ENCODE results near the gene CDK2. TPM values are rescaled to one million over a fixed set of nuclear protein-coding genes. Genes with fewer than 3 reads are reported as not detected.

CDK2 gene
- total and polyA plus RNA-seq, 2 experiments from 2014 or later = 23.9 to 26.6 TPM

DNA sequence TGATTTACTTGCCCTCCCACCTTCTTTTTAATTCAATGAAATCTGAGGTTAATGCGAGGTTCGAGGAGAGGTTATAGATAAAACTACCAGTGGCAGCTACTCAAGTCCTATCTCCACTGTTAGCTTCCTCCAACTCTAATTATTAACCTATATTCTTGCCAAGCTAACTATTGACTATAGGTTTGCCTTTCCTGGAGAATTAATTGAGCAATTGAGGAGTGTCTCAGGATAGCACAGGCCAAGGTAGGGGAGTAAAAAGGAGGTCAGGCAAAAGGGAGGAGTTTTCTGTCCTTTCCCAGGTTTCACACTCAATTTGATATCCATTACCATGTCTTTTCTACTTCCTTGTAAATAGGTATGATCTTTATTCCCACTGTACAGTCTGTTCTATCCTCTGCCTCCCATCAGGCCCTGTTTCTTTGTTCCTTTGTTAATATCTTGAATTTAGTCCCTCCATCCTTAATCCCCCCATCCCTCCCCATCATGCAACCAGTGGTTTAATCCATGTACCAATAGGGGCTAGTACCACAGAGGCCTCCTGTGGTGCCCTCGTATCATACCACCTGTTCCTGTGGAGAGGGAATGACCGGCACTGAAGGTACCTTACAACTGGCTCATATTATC lies 26.7 kb downstream of the CDK2 start:
- Histone ChIP-seq H2AFZ (no peak overlapping the region), H3K4me2 (no peak overlapping the region), H3K27ac (no peak overlapping the region), H3K4me3 (no peak overlapping the region), H3K9me2 (replicated peaks; ENCODE audit: insufficient read depth) (no peaks in the 10 kb centered on the region), H3K36me3 (replicated peaks; ENCODE audit: insufficient read depth, low read depth) (no peaks in the 10 kb centered on the region), H4K20me1 (ENCODE audit: insufficient read depth, poor library complexity, severe bottlenecking) (no peaks in the 10 kb centered on the region), H3K4me1 (ENCODE audit: insufficient read depth) (peaks cover 3% of the 10 kb centered on the region), H3K27me3 (no peaks in the 10 kb centered on the region), H3K79me2 (peaks cover 8% of the 10 kb centered on the region), H3K9me3 (ENCODE audit: low read depth) (no peaks in the 10 kb centered on the region)
- TF ChIP-seq EZH2 (IDR thresholded peaks at IDR 0.05; ENCODE audit: borderline replicate concordance) (no peak), EZH2phosphoT487 (IDR thresholded peaks at IDR 0.05; ENCODE audit: low read depth, severe bottlenecking, unreplicated experiment) (no peak), CTCF (IDR thresholded peaks at IDR 0.05; ENCODE audit: poor library complexity) (no peak)
- WGBS (ENCODE audit: low lambda C conversion rate, missing lambda C conversion rate) = 87% methylated on average over 4 of the region's 4 CpGs
- DNase-seq (ENCODE audit: low spot score) = no peak

DNA sequence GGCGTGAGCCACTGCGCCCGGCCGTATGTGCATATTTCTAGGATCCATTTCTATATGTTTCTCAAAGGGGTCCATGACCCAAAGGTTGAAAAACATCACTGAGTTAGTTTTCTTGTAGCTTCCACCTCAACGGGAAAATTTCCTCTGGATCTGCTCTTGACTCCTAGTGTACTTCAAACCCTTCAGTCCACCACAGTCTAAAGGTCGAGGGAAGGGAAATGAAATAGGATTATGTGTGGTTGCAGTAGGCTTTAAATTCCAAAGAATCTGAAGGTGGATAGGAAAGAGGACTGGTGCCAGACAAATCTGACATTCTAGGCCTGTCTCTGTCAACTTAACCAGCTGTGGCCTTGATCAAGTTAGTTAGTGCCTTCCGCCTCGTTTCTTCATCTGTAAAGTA lies 28.7 kb downstream of the CDK2 start:
- H3K9me3 ChIP-seq (ENCODE audit: low read depth) = no peaks in the 10 kb centered on the region
- 81% methylated on average over 8 of the region's 8 CpGs for WGBS (ENCODE audit: low lambda C conversion rate, missing lambda C conversion rate)
- no peaks in the 10 kb centered on the region for H3K36me3 ChIP-seq (replicated peaks; ENCODE audit: insufficient read depth, low read depth)
- H4K20me1 ChIP-seq (ENCODE audit: insufficient read depth, poor library complexity, severe bottlenecking) = no peaks in the 10 kb centered on the region
- no peak overlapping the region for H2AFZ ChIP-seq
- TF ChIP-seq CTCF (IDR thresholded peaks at IDR 0.05; ENCODE audit: poor library complexity) = no peak
- TF ChIP-seq EZH2 (IDR thresholded peaks at IDR 0.05; ENCODE audit: borderline replicate concordance) = no peak
- TF ChIP-seq EZH2phosphoT487 (IDR thresholded peaks at IDR 0.05; ENCODE audit: low read depth, severe bottlenecking, unreplicated experiment) = no peak
- no peaks in the 10 kb centered on the region for H3K27me3 ChIP-seq
- H3K4me2 ChIP-seq = no peak overlapping the region
- no peak overlapping the region for H3K4me3 ChIP-seq
- H3K9me2 ChIP-seq (replicated peaks; ENCODE audit: insufficient read depth) = no peaks in the 10 kb centered on the region
- H3K79me2 ChIP-seq = peaks cover 17% of the 10 kb centered on the region
- peak overlapping the region; percentile 18 for H3K27ac ChIP-seq
- peaks cover 3% of the 10 kb centered on the region for H3K4me1 ChIP-seq (ENCODE audit: insufficient read depth)
- DNase-seq (ENCODE audit: low spot score) = no peak

- DNase-seq (ENCODE audit: low spot score) = peak; percentile 69
- Histone ChIP-seq H4K20me1 (ENCODE audit: insufficient read depth, poor library complexity, severe bottlenecking) (no peaks in the 10 kb centered on the region), H3K4me3 (peak overlapping the region; percentile 13), H3K9me3 (ENCODE audit: low read depth) (no peaks in the 10 kb centered on the region), H2AFZ (no peak overlapping the region), H3K9me2 (replicated peaks; ENCODE audit: insufficient read depth) (no peaks in the 10 kb centered on the region), H3K27ac (peak overlapping the region; percentile 67), H3K4me2 (peak overlapping the region; percentile 76), H3K27me3 (no peaks in the 10 kb centered on the region), H3K79me2 (peaks cover 17% of the 10 kb centered on the region), H3K36me3 (replicated peaks; ENCODE audit: insufficient read depth, low read depth) (no peaks in the 10 kb centered on the region), H3K4me1 (ENCODE audit: insufficient read depth) (peaks cover 5% of the 10 kb centered on the region)
- TF ChIP-seq EZH2phosphoT487 (IDR thresholded peaks at IDR 0.05; ENCODE audit: low read depth, severe bottlenecking, unreplicated experiment) = no peak
- peak; percentile 88 for TF ChIP-seq CTCF (IDR thresholded peaks at IDR 0.05; ENCODE audit: poor library complexity)
- 60% methylated on average over 14 of the region's 14 CpGs for WGBS (ENCODE audit: low lambda C conversion rate, missing lambda C conversion rate)
Measured at GRCh38 chr12:55996201-55996714, 29.6 kb downstream of the CDK2 start.
